T-cell (primary cell): ENCODE data around the gene PPP2R5B. TPM values are rescaled to one million over a fixed set of nuclear protein-coding genes. Genes with fewer than 3 reads are reported as not detected.

Source experiments
- ATAC-seq, 4 experiments: fragments of 200-7000 bp in 3 of 4; fragments of 150-1000 bp in 1 of 4; cut with Tn5 transposase; replicated peaks in 1 of 4; 1 replicate in 3 of 4; 2 replicates in 1 of 4; pipeline ENCODE4 v1.10.0; 2021; ENCODE audit warnings: moderate library complexity in 3 of 4, mild to moderate bottlenecking in 2 of 4, moderate number of reproducible peaks in 1 of 4
- CTCF ChIA-PET, 2 donors: fragments of 300-600 bp; sonication (Branson Sonifier 250); formaldehyde crosslinking; loops; one replicate each; lab custom pipeline; 2022; ENCODE audit warnings: antibody characterized with exemption in 2 of 2; lab: Charles Lee
- POLR2A ChIA-PET, 2 donors: fragments of 300-600 bp; sonication (Branson Sonifier 250); formaldehyde crosslinking; loops; one replicate each; lab custom pipeline; 2022; ENCODE audit warnings: antibody characterized with exemption in 2 of 2; lab: Charles Lee
- DNase-seq, 35 experiments: peaks; one replicate each; pipeline versions ENCODE4 v3.0.0 to v3.0.0-alpha.2; 2013 to 2023
- H3K27ac ChIP-seq: one replicate; pipeline ENCODE4 v1.5.1; 2013; ENCODE audit warnings: low read length
- H3K27me3 ChIP-seq, 2 experiments: replicated peaks in 1 of 2; 1 replicate in 1 of 2; 2 replicates in 1 of 2; pipeline versions ENCODE4 v1.6.1 to v1.7.0; 2013; ENCODE audit warnings: low read length in 1 of 2, mixed read lengths in 1 of 2; ENCODE audit not compliant: control insufficient read depth in 2 of 2, insufficient read depth in 2 of 2; ENCODE audit errors: extremely low read depth in 1 of 2
- H3K36me3 ChIP-seq, 2 donors: 1 replicate in 1 of 2; 2 replicates in 1 of 2; pipeline versions ENCODE4 v1.6.1 to v1.7.0; 2013; ENCODE audit warnings: low read length in 1 of 2; ENCODE audit not compliant: control insufficient read depth in 2 of 2, insufficient read depth in 1 of 2; ENCODE audit errors: extremely low read depth in 1 of 2
- H3K4me1 ChIP-seq, 2 experiments: 1 replicate in 1 of 2; 2 replicates in 1 of 2; pipeline versions ENCODE4 v1.6.1 to v1.7.0; 2013; ENCODE audit warnings: low read length in 2 of 2, mixed read lengths in 1 of 2; ENCODE audit not compliant: insufficient read depth in 2 of 2, control insufficient read depth in 1 of 2; ENCODE audit errors: extremely low read depth in 1 of 2
- H3K4me3 ChIP-seq, 2 donors: 1 replicate in 1 of 2; 2 replicates in 1 of 2; pipeline versions ENCODE4 v1.5.1 to v1.7.0; 2013; ENCODE audit warnings: mild to moderate bottlenecking in 2 of 2, low read length in 1 of 2, moderate library complexity in 1 of 2; ENCODE audit not compliant: control insufficient read depth in 1 of 2; ENCODE audit errors: extremely low read depth in 1 of 2
- H3K9me3 ChIP-seq: 2 replicates; pipeline ENCODE4 v1.7.0; 2013
- H3K27ac Mint-ChIP-seq, 2 donors: one replicate each; pipeline ENCODE4 v1.8.0; 2020 to 2021; ENCODE audit warnings: mild to moderate bottlenecking in 2 of 2, mixed read lengths in 2 of 2
- H3K27me3 Mint-ChIP-seq, 2 donors: one replicate each; pipeline ENCODE4 v1.8.0; 2021 to 2022; ENCODE audit warnings: mixed read lengths in 2 of 2
- H3K36me3 Mint-ChIP-seq: one replicate; pipeline ENCODE4 v1.8.0; 2021; ENCODE audit warnings: mixed read lengths
- H3K4me1 Mint-ChIP-seq, 3 donors: one replicate each; pipeline ENCODE4 v1.8.0; 2020 to 2022; ENCODE audit warnings: mixed read lengths in 3 of 3, mild to moderate bottlenecking in 1 of 3
- H3K4me3 Mint-ChIP-seq, 3 donors: one replicate each; pipeline ENCODE4 v1.8.0; 2020 to 2022; ENCODE audit warnings: mild to moderate bottlenecking in 3 of 3, mixed read lengths in 3 of 3, moderate library complexity in 3 of 3
- H3K9me3 Mint-ChIP-seq, 3 donors: one replicate each; pipeline ENCODE4 v1.8.0; 2020 to 2022; ENCODE audit warnings: mixed read lengths in 3 of 3
- WGBS: methylation state at CpG from one replicate; pipeline ENCODE4 v1.1.5; 2013; ENCODE audit warnings: missing lambda C conversion rate; ENCODE audit not compliant: insufficient coverage; 5-methylcytosine and 5-hydroxymethylcytosine counted together
- total RNA-seq, 35 experiments: library from RNA in 6 of 35; stranded (reverse) in 6 of 35; fragments of 120-200 nt in 1 of 35; gene quantifications; one replicate each; pipeline versions ENCODE4 v1.2.1 to v1.2.4 and lab custom pipeline; 2013 to 2026

The PPP2R5B gene
- total RNA-seq, 5 donors from 2014 or later (not counting 1 experiment from before 2014, with no cell fraction given): 15.3 to 25.4 (median 17.2) TPM

DNA sequence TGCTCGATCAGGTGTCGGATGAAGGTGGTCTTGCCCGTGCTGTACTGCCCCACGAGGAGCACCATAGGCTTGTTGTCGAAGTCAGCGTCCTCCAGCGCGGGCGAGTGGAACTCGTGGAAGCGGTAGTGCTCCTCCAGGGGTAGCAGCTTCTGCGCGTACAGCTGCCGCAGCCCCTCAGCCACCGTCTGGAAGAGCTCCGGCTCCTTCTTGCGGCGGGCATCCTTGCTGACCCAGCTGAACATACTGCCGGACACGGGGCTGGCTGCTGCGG lies 46.3 kb upstream of the PPP2R5B start:
- peak in 1 of 35 experiments; percentile 37 for DNase-seq

DNA sequence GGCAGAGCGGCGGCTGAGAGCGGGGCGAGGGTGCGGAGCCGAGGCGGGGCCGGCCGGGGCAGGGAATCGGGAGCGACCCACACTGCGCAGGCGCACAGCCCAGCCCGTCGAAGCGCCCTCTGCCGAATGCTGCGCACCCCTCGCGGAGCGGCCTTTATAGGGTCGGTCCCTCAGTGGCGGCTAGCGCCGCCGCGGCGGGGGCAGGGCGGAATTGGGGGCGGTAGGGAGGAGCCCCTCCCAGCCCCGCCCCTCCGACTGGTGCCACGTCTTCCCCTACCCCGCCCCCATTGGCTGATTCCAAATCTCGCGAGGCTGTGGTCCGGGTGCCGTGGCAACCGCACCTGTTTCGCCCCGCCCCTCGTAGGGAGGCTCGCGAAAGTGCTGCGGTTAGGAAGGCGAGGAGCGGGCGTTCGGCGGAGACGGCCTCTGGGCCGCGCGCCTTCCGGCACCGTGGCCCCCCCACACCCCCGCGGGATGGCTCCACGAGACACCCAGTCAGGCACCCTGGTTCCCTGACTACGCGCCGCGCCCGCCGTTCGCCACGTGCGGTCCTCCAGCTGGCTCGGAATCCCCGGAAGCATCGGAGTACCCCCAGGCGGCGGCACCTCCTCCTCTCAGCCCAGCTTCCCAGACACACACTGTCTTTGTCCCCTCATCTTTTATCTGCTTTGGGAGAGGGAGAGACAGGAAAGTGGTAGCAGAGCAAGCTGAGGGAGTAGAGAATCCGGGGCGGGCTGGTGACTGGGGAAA lies 45.8 kb upstream of the PPP2R5B start, which contains the start of gene EHD1:
Gene EHD1, minus strand, starts transcription at position 128 of the 750 bp plus-strand sequence. CDS start 157 bp downstream, outside the sequence.
- ChIA-PET POLR2A (interaction anchor here (0.5 to 1.1 kb wide), 9 partner anchors 10 to 677 kb away, joined by 3 to 8 read pairs (median 4); partner anchors contain the start of gene SF1 (in 1 of the 2)), CTCF (interaction anchor here (0.5 to 1.3 kb wide), 8 partner anchors 10 to 822 kb away, joined by 3 to 5 read pairs (median 4); no protein-coding TSS in a partner anchor)
- Mint-ChIP-seq H3K4me3 (peak within 1 kb of the TSS; percentile 99), H3K4me1 (peaks cover 51 to 64% (median 60%) of the 10 kb centered on the region in 3 donors), H3K27ac (peak within 1 kb of the TSS; percentile 96 to 97), H3K36me3 (peaks cover 30% of the 10 kb centered on the region), H3K9me3 (no peaks in the 10 kb centered on the region), H3K27me3 (no peaks in the 10 kb centered on the region)
- peak within 1 kb of the TSS; percentile 89 for H3K27ac ChIP-seq
- peak; percentile 98 to 100 (median 99) for DNase-seq
- H3K4me1 ChIP-seq: peaks cover 30 to 71% of the 10 kb centered on the region in 2 experiments
- no peaks in the 10 kb centered on the region for H3K9me3 ChIP-seq
- H3K27me3 ChIP-seq: no peaks in the 10 kb centered on the region
- 0% methylated on average over 62 of the region's 75 CpGs for WGBS
- H3K4me3 ChIP-seq: peak within 1 kb of the TSS; percentile 95 to 99
- H3K36me3 ChIP-seq: peaks cover 14 to 17% of the 10 kb centered on the region in 2 donors
- ATAC-seq: peak; percentile 79 to 90 (median 83)

More for the DNA sequence above, 46.3 kb upstream of the PPP2R5B start:
- Mint-ChIP-seq H3K36me3 (peaks cover 33% of the 10 kb centered on the region), H3K27ac (peak overlapping the region; percentile 92 to 97), H3K27me3 (no peaks in the 10 kb centered on the region), H3K4me1 (peaks cover 55 to 67% (median 63%) of the 10 kb centered on the region in 3 donors), H3K9me3 (no peaks in the 10 kb centered on the region), H3K4me3 (peak overlapping the region; percentile 99)
- Histone ChIP-seq H3K4me3 (peak overlapping the region; percentile 95 to 99), H3K9me3 (no peaks in the 10 kb centered on the region), H3K4me1 (peaks cover 31 to 71% of the 10 kb centered on the region in 2 experiments), H3K27ac (peak overlapping the region; percentile 67), H3K36me3 (peaks cover 14 to 21% of the 10 kb centered on the region in 2 donors), H3K27me3 (no peaks in the 10 kb centered on the region)
- ATAC-seq: peak; percentile 16 to 34 (median 28)
- WGBS: 0% methylated on average over 21 of the region's 21 CpGs
- CTCF ChIA-PET: interaction anchor here in 1 of 2 donors (0.5 to 1.3 kb wide), 5 partner anchors 9 to 90 kb away, joined by 3 to 5 read pairs (median 3); no protein-coding TSS in a partner anchor
- POLR2A ChIA-PET: interaction anchor here (0.5 to 1.3 kb wide), 9 partner anchors 9 to 677 kb away, joined by 3 to 8 read pairs (median 4); partner anchors contain the start of gene SF1 (in 1 of the 2)

DNA sequence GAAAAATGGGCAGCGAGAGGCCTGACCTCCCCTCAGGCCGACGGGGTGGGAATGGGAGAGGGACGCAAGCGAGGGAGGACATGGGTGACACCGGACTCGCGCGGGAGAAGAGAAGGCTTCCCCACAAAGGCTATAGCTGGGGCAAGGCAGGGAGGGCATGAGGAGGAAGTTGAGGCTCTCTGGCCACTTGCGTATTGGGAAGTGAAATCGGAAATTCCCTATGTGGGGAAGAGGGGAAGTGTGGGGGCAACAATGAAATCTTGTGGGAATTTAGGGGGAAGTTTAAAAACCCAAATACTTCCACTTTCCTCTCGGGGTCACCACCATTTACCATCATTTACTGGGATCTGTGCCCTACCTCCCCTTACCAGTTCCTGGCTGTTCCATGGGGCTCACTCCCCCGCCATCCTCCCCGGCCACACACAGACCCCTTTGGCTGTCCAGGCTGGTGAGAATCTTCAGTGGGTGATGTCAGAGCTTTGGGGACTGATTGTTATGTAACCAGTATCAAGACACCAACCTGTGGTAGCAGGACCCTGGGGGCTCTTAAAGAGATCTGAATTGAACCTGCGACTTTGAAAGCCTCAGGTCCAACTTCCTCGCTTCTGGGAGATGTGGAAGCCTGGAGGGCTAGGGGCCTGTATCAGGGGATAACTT lies 45.1 kb upstream of the PPP2R5B start:
- WGBS: 5% methylated on average over 9 of the region's 16 CpGs
- H3K27me3 Mint-ChIP-seq: no peaks in the 10 kb centered on the region

DNA sequence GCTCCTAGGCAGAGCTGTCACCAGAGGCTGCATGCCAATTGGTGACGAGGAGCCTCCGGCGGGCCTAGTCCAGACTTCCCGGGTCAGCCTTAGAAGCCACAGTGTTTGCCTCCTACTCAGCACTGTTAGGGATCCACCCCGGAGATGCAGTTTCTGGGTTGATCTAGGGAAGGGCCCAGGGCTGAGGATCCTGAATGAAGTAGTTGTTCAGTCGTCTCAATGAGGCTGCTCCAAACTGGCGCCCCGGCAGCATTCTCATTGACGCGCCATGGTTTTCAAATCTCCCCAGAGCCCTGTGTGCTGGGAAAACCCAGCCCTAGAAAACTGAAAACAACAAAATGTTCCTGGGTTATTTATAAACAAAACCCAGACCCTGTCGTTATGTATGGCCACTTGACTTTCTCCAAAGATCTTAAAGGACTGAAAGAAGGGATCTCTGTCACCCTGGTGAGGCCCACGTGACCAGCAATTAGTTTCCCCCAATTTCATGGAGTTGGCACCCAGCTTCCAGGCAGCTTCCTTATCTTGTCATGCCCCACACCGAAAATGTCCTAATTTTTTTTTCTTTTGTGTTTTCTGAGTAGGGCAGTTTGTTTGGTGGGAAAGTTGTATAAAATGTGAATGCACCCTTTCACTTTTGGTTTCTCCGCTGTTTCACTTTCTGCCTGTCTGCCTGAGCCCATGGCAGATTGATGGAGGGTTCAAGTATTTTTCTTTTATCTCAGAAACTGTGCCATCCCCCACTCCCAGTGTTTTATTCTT lies 44.1 kb upstream of the PPP2R5B start:
- H3K4me3 Mint-ChIP-seq: peak overlapping the region; percentile 84 to 99 (median 99)
- H3K4me1 ChIP-seq: peaks cover 24 to 66% of the 10 kb centered on the region in 2 experiments
- peak overlapping the region; percentile 96 for H3K27ac Mint-ChIP-seq
- ATAC-seq (no peak), DNase-seq (peak in 1 of 35 experiments; percentile 72)
- H3K9me3 ChIP-seq: no peaks in the 10 kb centered on the region
- peaks cover 43 to 60% (median 59%) of the 10 kb centered on the region in 3 donors for H3K4me1 Mint-ChIP-seq
- CTCF ChIA-PET: interaction anchor here in 1 of 2 donors (0.6 kb wide), 1 partner anchor 64 kb away, joined by 4 read pairs; no protein-coding TSS in a partner anchor
- no peaks in the 10 kb centered on the region for H3K27me3 ChIP-seq
- peaks cover 5 to 6% of the 10 kb centered on the region in 2 donors for H3K36me3 ChIP-seq
- peak overlapping the region; percentile 89 for H3K27ac ChIP-seq
- H3K36me3 Mint-ChIP-seq: peaks cover 20% of the 10 kb centered on the region
- H3K9me3 Mint-ChIP-seq: no peaks in the 10 kb centered on the region
- POLR2A ChIA-PET: interaction anchor here (0.6 kb wide), 4 partner anchors 44 to 563 kb away, joined by 4 to 16 read pairs (median 6); partner anchors contain the start of gene PRDX5 (in 1 of the 2)
- 44% methylated on average over 8 of the region's 14 CpGs for WGBS
- H3K27me3 Mint-ChIP-seq: no peaks in the 10 kb centered on the region
- peak overlapping the region; percentile 24 to 44 for H3K4me3 ChIP-seq

More for the DNA sequence above, 45.1 kb upstream of the PPP2R5B start:
- H3K27ac ChIP-seq: peak overlapping the region; percentile 89
- Mint-ChIP-seq H3K9me3 (no peaks in the 10 kb centered on the region), H3K4me3 (peak overlapping the region; percentile 84 to 99 (median 99)), H3K36me3 (peaks cover 28% of the 10 kb centered on the region), H3K27ac (peak overlapping the region; percentile 96), H3K4me1 (peaks cover 48 to 66% (median 64%) of the 10 kb centered on the region in 3 donors)
- peak overlapping the region; percentile 53 to 72 for H3K4me3 ChIP-seq
- no peaks in the 10 kb centered on the region for H3K27me3 ChIP-seq
- H3K9me3 ChIP-seq: no peaks in the 10 kb centered on the region
- CTCF ChIA-PET: interaction anchor here (0.5 to 1.3 kb wide), 5 partner anchors 9 to 822 kb away, joined by 4 to 5 read pairs (median 4); no protein-coding TSS in a partner anchor
- POLR2A ChIA-PET: interaction anchor here in 1 of 2 donors (0.6 kb wide), 2 partner anchors 114 to 662 kb away, joined by 3 to 7 read pairs; no protein-coding TSS in a partner anchor
- DNase-seq: peak in 1 of 35 experiments; percentile 44
- peaks cover 30 to 69% of the 10 kb centered on the region in 2 experiments for H3K4me1 ChIP-seq
- ATAC-seq: no peak
- H3K36me3 ChIP-seq: peaks cover 11 to 14% of the 10 kb centered on the region in 2 donors

DNA sequence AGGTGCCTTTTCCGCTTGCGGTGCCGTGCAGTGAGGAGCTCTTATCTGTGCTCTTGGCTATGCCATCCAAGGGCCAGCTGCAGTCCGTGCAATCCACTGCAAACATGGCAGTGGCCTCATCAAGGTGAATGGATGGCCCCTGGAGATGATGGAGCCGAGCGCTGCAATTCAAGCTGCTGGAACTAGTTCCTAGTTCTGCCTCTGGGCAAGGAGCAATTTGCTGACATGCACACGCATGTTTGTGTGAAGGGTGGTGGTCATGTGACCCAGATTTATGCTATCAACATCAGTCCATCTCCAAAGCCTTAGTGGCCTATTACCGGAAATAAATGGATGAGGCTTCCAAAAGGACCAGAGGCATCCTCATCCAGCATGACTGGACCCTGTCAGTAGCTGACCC lies 43.0 kb upstream of the PPP2R5B start:
- H3K4me3 Mint-ChIP-seq: peak overlapping the region in 1 of 3 donors; percentile 99

More for the DNA sequence above, 43.0 kb upstream of the PPP2R5B start:
- Mint-ChIP-seq H3K4me1 (peaks cover 44 to 59% (median 57%) of the 10 kb centered on the region in 3 donors), H3K9me3 (no peaks in the 10 kb centered on the region), H3K27me3 (no peaks in the 10 kb centered on the region), H3K27ac (peak overlapping the region; percentile 82 to 96), H3K36me3 (peaks cover 10% of the 10 kb centered on the region)
- H3K4me3 ChIP-seq: no peak overlapping the region
- peaks cover 24 to 57% of the 10 kb centered on the region in 2 experiments for H3K4me1 ChIP-seq
- POLR2A ChIA-PET: interaction anchor here (0.6 to 1.0 kb wide), 2 partner anchors 15 to 23 kb away, joined by 3 to 9 read pairs; no protein-coding TSS in a partner anchor
- H3K27ac ChIP-seq: no peak overlapping the region
- CTCF ChIA-PET: interaction anchor here in 1 of 2 donors (0.5 kb wide), 1 partner anchor 36 kb away, joined by 4 read pairs; no protein-coding TSS in a partner anchor
- H3K36me3 ChIP-seq: peaks cover 0 to 2% of the 10 kb centered on the region in 2 donors
- no peaks in the 10 kb centered on the region for H3K9me3 ChIP-seq
- DNase-seq (no peak), ATAC-seq (no peak)
- no peaks in the 10 kb centered on the region for H3K27me3 ChIP-seq
- WGBS: 98% methylated on average over 6 of the region's 8 CpGs
